HG03354 (cell line): ENCODE data around the gene TIAM2.

ENCODE experiments used
- ATAC-seq: cut with Tn5 transposase; IDR thresholded peaks from one replicate; pipeline ENCODE4 v1.9.1; 2021; ENCODE audit warnings: mild to moderate bottlenecking; ENCODE audit not compliant: unreplicated experiment, poor library complexity, severe bottlenecking

The TIAM2 gene

GRCh38 chr6:155301867-155302266 is 306.8 kb downstream of the TIAM2 start:
- no peak for ATAC-seq

- ATAC-seq = no peak
Measured at GRCh38 chr6:155303361-155303870, 308.3 kb downstream of the TIAM2 start.

GRCh38 chr6:155306958-155307357 is 311.8 kb downstream of the TIAM2 start:
- no peak for ATAC-seq
